GM21825 (cell line): Measurements from ENCODE around the gene SLC25A2.
"Not testable (repeated sequence)": the region's sequence is repeated elsewhere in the genome, so short reads cannot be mapped to it uniquely, and the experiment has no call there.

Experiments used
- ATAC-seq: cut with Tn5 transposase; IDR thresholded peaks from one replicate; pipeline ENCODE4 v1.9.1; 2021; ENCODE audit warnings: mild to moderate bottlenecking, moderate library complexity; ENCODE audit not compliant: unreplicated experiment

SLC25A2 gene

DNA sequence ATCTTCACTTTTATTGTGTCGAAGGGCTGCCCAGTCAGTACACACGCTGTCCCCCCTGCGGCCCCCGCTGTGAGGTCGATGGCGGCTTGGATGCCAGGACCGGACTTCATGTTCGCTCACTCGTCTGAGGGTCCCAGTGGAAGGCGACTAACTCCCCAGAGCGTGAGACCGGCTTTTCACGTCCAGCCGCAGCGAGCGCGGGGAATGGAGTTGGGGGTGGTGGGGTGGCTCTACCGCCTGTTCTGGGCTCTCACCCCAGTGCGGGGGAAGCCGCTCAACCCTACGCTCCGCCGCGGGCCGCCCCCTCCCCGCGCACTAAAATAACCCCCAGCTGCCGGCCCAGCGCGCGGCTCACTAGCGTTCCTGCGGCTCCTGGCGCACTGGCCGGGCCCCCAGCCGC, at the start of gene SLC25A2:
Gene SLC25A2 (minus strand): TSS at position 294 of the 400 bp plus-strand sequence. CDS start 184 bp downstream, at position 110.
- ATAC-seq: no peak

DNA sequence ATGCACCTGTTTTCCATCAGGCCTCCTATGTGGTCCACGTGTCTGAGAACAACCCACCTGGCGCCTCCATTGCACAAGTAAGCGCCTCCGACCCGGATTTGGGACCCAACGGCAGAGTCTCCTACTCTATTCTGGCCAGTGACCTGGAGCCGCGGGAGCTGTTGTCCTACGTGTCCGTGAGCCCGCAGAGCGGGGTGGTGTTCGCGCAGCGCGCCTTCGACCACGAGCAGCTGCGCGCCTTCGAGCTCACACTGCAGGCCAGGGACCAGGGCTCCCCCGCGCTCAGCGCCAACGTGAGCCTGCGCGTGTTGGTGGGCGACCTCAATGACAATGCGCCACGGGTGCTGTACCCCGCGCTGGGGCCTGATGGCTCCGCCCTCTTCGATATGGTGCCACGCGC, 47.7 kb upstream of the SLC25A2 start:
- no peak for ATAC-seq

DNA sequence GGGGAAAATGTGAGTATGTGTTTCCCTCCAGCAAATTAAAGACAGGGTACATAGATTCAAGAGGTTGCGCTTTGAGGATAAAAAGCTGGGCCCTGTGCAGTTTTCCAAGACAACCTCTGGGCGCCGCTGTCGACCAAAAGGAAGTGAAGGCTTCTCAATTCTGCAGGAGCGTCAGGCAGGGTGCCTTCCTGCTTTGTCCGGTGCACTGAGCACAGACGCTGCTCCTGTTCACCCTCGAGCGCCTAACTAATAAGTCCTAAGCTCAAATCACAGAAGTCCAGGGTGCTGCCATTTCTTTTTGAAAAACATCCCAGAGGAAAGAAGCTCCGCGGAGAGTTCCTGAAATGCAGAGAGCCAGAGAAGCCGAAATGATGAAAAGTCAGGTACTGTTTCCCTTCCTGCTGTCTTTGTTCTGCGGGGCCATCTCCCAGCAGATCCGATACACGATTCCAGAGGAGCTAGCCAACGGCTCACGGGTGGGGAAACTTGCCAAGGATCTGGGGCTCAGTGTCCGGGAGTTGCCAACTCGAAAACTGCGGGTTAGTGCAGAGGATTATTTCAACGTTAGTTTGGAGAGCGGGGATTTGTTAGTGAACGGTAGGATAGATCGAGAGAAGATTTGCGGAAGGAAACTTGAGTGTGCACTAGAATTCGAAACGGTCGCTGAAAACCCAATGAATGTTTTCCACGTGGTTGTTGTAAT, 46.2 kb upstream of the SLC25A2 start, which contains the start of gene PCDHGB1:
Gene PCDHGB1 (plus strand): TSS at position 183 of the 703 bp plus-strand sequence. CDS start 162 bp downstream, at position 345.
- no peak for ATAC-seq

DNA sequence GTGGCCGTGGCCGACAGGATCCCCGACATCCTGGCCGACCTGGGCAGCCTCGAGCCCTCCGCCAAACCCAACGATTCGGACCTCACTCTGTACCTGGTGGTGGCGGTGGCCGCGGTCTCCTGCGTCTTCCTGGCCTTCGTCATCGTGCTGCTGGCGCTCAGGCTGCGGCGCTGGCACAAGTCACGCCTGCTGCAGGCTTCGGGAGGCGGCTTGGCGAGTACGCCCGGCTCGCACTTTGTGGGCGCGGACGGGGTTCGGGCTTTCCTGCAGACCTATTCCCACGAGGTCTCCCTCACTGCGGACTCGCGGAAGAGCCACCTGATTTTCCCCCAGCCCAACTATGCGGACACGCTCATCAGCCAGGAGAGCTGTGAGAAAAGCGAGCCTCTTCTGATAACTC, 42.2 kb upstream of the SLC25A2 start:
- not testable (repeated sequence) for ATAC-seq

DNA sequence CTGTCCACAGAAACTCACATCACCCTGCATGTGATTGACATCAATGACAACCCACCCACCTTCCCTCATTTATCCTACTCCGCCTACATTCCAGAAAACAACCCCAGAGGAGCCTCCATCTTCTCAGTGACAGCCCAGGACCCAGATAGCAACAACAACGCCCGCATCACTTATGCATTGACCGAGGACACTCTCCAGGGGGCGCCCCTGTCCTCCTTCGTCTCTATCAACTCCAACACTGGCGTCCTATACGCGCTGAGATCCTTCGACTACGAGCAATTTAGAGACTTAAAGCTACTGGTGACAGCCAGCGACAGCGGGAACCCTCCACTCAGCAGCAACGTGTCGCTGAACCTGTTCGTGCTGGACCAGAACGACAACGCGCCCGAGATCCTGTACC, 41.5 kb upstream of the SLC25A2 start:
- ATAC-seq: no peak

DNA sequence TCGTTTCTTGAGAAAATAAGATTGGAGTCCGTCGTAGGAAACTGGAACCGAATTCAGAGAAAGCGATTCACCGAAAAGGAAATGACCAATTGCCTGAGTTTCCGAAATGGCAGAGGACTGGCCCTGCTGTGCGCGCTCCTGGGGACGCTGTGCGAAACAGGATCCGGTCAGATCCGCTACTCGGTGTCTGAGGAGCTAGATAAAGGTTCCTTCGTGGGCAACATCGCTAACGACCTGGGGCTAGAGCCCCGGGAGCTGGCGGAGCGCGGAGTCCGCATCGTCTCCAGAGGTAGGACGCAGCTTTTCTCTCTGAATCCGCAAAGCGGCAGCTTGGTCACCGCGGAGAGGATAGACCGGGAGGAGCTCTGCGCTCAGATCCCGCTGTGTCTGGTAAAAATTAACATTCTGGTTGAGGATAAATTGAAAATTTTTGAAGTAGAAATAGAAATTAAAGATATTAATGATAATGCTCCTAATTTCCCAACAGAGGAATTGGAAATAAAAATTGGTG, 40.2 kb upstream of the SLC25A2 start:
- ATAC-seq: no peak

DNA sequence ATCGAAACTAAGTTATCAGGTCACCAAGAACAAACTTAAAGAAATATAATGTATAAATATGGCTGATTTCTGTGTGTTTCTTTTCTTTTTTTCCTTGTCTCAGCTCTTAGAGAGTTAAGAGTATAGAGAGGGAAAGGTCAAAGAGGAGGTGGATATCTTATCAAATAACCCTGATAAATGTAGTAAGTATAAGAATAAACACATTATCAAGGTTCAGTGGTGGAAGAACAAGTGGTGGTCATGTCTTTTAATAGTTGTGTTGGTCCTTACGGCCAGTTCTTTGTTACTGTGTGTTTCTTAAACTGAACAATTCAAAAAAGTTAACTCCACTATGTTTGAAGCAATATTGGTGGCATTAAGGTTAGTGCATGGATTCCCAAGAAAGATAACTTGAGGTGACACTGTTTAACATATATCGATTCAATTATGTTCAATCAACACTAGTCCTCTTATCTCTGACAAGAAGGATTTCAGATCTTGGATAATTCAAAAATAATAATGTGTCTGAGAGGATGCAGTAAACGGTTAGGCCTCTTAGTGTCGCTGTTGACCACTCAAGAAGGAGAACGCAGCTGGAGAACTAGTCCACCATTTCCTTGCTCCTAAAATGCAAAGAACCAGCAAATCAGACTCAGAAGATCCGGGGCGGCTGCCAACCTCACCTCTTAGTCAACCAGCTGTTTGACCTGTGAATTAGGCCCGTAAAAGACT, 39.5 kb upstream of the SLC25A2 start, which contains the start of gene PCDHGA3:
Gene PCDHGA3 (plus strand): TSS at position 588 of the 711 bp plus-strand sequence. CDS start 205 bp downstream, outside the sequence.
- no peak for ATAC-seq

DNA sequence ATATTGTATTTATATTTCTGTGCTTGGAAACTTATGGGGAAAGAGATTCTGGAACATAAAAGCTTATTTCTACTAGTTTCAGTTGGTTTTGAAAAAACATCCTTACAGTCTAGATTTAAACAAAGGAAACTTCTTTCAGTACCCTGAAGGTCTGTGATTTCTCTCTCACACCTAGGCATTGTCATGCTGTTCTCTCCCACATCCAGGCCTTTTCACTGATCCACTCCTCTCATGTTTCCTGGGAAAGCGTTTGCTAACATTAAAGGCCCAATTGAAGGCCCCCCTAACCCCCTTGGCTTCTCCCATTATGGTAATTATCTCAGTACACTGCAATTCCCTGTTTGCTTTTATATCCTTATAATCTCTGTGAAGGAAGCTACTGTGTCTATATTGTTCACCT, 38.9 kb upstream of the SLC25A2 start:
- no peak for ATAC-seq

DNA sequence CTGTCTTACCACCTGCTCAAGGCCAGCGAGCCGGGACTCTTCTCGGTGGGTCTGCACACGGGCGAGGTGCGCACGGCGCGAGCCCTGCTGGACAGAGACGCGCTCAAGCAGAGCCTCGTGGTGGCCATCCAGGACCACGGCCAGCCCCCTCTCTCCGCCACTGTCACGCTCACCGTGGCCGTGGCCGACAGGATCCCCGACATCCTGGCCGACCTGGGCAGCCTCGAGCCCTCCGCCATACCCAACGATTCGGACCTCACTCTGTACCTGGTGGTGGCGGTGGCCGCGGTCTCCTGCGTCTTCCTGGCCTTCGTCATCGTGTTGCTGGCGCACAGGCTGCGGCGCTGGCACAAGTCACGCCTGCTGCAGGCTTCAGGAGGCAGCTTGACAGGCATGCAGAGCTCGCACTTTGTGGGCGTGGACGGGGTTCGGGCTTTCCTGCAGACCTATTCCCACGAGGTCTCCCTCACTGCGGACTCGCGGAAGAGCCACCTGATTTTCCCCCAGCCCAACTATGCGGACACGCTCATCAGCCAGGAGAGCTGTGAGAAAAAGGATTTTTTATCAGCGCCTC, 37.0 kb upstream of the SLC25A2 start:
- not testable (repeated sequence) for ATAC-seq

DNA sequence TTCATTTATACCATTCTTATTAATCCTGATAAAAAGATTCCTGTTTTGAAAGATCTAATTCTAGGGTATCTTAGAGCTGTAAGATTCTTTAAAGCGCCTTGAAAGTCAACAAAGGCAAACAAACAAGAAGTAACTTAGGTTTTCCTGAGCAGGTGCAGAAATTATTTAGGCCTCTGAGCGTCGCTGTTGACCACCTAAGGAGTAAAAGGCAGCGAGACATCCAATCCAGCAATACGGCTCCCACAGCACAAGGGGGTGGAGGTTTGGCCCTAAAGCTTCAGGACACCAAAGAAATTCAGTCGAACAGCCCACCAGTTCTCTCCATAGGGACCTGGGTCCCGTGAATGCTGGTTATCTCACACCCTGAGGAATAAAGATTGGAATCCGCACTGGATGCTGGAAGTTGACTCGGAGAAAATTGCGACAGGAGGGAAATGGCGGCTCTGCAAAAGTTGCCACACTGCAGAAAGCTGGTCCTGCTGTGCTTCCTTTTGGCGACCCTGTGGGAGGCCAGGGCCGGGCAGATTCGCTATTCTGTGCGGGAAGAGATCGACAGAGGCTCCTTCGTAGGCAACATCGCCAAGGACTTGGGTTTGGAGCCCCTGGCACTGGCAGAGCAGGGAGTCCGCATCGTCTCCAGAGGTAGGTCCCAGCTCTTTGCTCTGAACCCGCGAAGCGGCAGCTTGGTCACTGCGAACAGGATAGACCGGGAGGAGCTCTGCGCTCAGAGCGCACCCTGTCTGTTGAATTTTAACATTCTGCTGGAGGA, 34.9 kb upstream of the SLC25A2 start, which contains the start of gene PCDHGA2:
Gene PCDHGA2 (plus strand): TSS at position 223 of the 769 bp plus-strand sequence.
- ATAC-seq: no peak

DNA sequence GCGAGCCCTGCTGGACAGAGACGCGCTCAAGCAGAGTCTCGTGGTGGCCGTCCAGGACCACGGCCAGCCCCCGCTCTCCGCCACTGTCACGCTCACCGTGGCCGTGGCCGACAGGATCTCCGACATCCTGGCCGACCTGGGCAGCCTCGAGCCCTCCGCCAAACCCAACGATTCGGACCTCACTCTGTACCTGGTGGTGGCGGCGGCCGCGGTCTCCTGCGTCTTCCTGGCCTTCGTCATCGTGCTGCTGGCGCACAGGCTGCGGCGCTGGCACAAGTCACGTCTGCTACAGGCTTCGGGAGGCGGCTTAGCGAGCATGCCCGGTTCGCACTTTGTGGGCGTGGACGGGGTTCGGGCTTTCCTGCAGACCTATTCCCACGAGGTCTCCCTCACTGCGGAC, 28.7 kb upstream of the SLC25A2 start:
- ATAC-seq: not testable (repeated sequence)

DNA sequence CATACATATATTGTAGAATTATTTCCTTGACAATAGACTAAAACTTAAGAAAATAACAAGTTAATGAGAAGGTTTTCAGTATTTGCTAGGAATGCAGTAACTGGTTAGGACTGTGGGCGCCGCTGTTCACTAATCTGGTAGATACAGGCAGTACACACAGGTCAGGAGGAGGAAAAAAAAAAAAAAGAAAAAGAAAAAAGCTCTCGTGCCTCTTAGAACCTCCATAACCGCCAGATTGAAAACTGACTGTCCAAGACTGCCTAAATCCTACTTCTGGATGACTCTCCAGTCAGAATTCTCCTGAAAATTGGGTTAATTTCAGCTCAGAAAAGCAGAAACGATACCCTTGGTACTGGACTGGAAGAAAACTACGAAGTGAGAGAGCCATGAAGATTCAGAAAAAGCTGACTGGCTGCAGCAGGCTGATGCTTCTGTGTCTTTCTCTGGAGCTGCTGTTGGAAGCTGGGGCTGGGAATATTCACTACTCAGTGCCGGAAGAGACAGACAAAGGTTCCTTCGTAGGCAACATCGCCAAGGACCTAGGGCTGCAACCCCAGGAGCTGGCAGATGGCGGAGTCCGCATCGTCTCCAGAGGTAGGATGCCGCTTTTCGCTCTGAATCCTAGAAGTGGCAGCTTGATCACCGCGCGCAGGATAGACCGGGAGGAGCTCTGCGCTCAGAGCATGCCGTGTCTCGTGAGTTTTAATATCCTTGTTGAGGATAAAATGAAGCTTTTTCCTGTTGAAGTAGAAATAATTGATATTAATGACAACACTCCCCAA, 26.6 kb upstream of the SLC25A2 start, which contains the start of gene PCDHGA1:
Gene PCDHGA1 (plus strand): TSS at position 216 of the 782 bp plus-strand sequence.
- ATAC-seq: no peak

DNA sequence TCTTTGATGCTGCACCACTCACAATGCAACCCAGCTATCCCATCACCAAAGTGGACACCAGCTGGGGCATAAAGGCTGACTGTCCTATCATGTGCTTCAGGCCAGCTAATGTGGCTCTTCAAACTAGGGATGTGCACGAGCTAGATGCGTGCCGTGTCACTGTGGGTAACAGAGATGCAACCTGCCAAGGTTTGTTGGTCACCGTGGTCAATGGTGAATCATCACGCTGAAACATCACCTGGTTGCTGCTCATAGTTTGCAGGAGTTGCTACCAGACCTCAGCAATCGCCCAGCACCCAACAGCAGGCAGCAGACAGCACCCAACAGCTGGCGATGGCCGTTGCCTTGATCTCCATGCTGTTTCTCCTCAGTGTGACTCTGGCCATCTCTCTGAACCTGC, 24.4 kb upstream of the SLC25A2 start:
- no peak for ATAC-seq

DNA sequence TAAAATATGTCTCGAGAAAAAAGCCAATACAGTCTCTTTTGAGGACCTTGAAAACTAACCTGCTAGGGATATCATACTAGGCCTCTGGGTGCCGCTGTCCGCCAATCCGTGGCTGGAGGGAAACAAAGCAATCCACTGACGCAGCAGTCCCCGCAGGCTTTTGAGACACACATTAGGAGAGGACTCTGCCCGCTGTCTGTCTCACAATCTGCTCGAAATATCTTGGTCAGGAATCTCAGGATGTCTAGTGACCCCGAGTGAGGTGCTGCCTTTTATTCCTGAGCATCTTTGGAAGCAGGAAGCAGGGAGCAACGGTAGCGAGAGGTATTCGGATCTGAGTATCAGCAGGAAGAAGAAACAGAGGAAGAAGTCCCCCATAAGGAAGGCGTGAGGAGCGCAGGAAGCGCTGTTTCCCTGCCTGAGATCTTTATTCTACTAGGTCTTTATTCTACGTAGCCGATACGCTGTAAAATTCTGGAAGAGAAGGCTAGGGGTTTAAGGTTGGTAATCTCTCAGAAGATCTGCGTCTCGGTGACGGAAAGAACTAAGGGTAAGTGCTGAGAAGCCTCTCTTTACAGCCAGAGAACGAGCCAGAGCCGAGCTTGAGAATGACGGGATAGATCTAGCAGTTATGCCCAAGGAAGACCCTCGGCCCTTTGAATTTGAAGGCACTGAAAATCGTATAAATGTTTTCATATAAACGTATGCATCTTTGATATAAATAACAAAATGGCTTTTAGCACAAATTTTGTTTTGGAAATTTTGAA, 22.4 kb upstream of the SLC25A2 start:
- ATAC-seq: peak; percentile 91

DNA sequence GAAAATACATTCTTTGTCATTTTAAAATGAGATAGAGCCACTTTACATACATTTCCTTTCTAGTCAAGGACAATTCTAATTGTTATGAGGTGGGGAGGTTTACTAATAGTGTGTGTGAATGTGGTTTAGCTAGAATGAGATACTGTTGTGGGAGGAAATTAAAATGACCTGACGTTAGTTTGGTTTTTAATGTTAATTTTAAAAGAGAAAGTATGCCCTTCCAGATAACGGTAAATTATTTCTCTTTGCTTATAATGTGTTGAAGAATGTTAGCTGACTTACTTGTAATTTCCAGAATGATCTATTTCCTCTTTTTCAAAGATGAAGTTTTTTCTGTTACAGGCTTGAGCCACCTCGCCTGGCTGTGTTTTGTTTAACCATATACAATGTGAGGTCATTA, 18.4 kb upstream of the SLC25A2 start:
- ATAC-seq: no peak

DNA sequence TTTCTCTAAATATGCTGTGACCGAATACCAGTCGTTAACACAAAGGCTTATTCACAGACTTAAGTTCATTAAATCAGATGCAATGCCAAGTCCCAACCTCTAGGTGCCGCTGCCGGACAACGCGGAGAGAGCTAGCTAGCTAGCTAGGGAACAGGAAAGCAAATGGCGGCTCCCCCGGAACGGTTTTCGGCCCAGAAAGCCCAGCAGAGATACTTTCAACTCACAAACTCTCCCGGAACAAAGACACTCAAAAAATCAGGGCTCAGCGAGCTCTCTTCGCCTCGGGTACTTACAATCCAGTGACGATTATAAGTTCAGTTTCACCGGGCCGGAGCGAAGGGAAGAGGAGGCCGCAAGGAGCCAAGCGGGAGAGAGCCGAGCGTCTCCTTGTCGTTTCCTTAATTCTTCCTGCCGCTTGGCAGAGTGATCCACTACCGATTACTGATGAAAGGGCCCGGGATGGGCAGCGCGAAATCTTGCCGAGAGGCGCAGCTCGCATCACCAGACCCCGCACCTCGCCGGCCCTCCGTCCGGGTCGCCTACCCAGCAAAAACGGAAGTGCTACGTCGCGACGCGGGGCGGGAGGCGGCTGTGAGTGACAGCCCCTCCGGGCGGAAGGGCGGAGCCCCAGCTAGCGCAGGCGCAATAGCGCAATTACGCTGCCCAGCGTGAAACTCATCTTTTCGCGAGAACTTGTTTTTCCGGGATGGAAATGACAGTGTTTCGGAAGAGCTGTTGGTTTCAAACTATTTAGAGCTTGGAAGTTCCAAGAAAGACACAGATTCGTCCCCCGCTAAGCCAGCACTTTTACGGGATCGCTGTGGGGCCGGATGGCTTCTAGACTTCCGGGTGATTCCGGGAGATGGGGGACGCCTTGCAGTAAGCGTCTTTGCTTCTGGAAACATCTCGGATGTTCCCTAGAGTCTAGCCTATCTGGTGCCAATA, 16.6 kb upstream of the SLC25A2 start, which contains the start of gene TAF7:
Gene TAF7 (minus strand): TSS at position 560 of the 945 bp plus-strand sequence. CDS start 740 bp downstream, outside the sequence.
- ATAC-seq: peak; percentile 95

DNA sequence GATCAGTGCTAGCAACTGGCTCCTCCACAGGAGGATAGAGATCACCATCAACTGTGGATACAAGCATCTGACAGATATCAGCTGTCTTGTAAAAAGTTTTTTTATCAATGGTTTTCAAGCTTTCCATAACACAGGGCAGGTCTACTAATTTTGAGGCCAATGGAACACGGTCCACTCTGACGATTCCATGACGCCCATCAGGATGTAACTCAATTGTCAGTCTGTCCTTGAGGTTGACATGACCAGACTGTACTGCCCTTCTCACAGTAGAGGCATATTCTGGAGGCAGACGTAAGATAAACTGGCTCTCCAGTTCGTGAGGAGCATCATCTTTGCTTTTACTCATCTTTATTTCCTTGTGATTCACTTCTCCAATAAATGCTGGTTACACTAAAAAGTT, 15.8 kb upstream of the SLC25A2 start:
- ATAC-seq: no peak

DNA sequence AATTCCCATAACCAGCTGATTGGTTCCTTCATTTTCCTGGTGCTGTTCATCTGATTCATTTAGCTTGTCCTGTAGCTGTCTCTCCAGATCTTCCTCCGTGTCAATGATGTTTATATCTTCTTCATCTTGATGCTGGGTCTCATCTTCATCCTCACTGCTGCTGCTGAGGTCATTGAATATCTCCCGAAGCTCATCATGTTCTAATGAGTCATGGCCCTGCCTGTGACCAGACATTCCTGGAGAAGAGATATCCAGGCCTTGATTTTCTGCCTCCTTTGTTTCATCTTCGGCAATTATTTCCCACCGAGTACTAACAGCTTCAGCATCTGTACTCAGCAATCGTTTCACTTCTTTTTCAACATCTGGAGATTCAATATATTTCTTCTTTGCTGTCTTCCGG, 15.4 kb upstream of the SLC25A2 start:
- no peak for ATAC-seq
